T-helper 1 cell treated with Interleukin-12 subunit alpha and Interleukin-12 subunit beta and Interleukin-4 antibody, amounts not matched to agents 30 μg/mL and 1 μg/mL, for 36 hours (primary cell): ENCODE measurements around the gene DOCK11.

Source experiments
- H3K27ac Mint-ChIP-seq: one replicate; pipeline ENCODE4 v1.8.0; 2021; ENCODE audit warnings: mild to moderate bottlenecking, mixed read lengths
- H3K27me3 Mint-ChIP-seq: one replicate; pipeline ENCODE4 v1.8.0; 2021; ENCODE audit warnings: low read depth, mixed read lengths
- H3K36me3 Mint-ChIP-seq: one replicate; pipeline ENCODE4 v1.8.0; 2021; ENCODE audit warnings: low read depth, mixed read lengths
- H3K4me1 Mint-ChIP-seq: one replicate; pipeline ENCODE4 v1.8.0; 2021; ENCODE audit warnings: low read depth, mixed read lengths
- H3K4me3 Mint-ChIP-seq: one replicate; pipeline ENCODE4 v1.8.0; 2021; ENCODE audit warnings: mild to moderate bottlenecking, moderate library complexity, mixed read lengths
- H3K9me3 Mint-ChIP-seq: one replicate; pipeline ENCODE4 v1.8.0; 2021; ENCODE audit warnings: mixed read lengths

DOCK11 gene

GRCh38 chrX:118508635-118509034 lies 13.0 kb downstream of the DOCK11 start:
- Mint-ChIP-seq H3K4me1 (peaks cover 31% of the 10 kb centered on the region), H3K9me3 (no peaks in the 10 kb centered on the region), H3K27me3 (no peaks in the 10 kb centered on the region), H3K36me3 (peaks cover 25% of the 10 kb centered on the region), H3K27ac (no peak overlapping the region), H3K4me3 (no peak overlapping the region)

GRCh38 chrX:118510111-118510510 lies 14.5 kb downstream of the DOCK11 start:
- peaks cover 30% of the 10 kb centered on the region for H3K4me1 Mint-ChIP-seq
- H3K36me3 Mint-ChIP-seq = peaks cover 37% of the 10 kb centered on the region
- H3K27me3 Mint-ChIP-seq = no peaks in the 10 kb centered on the region
- no peak overlapping the region for H3K4me3 Mint-ChIP-seq
- H3K27ac Mint-ChIP-seq = no peak overlapping the region
- H3K9me3 Mint-ChIP-seq = no peaks in the 10 kb centered on the region

GRCh38 chrX:118513120-118513898 lies 17.7 kb downstream of the DOCK11 start:
- Mint-ChIP-seq H3K27me3 (no peaks in the 10 kb centered on the region), H3K27ac (no peak overlapping the region), H3K4me3 (no peak overlapping the region), H3K4me1 (peaks cover 23% of the 10 kb centered on the region), H3K36me3 (peaks cover 38% of the 10 kb centered on the region), H3K9me3 (no peaks in the 10 kb centered on the region)

- no peak overlapping the region for H3K4me3 Mint-ChIP-seq
- no peaks in the 10 kb centered on the region for H3K27me3 Mint-ChIP-seq
- peaks cover 34% of the 10 kb centered on the region for H3K4me1 Mint-ChIP-seq
- H3K36me3 Mint-ChIP-seq = peaks cover 11% of the 10 kb centered on the region
- H3K9me3 Mint-ChIP-seq = no peaks in the 10 kb centered on the region
- no peak overlapping the region for H3K27ac Mint-ChIP-seq
Observed at GRCh38 chrX:118519411-118520215, 24.0 kb downstream of the DOCK11 start.

- no peaks in the 10 kb centered on the region for H3K27me3 Mint-ChIP-seq
- H3K9me3 Mint-ChIP-seq = no peaks in the 10 kb centered on the region
- no peak overlapping the region for H3K4me3 Mint-ChIP-seq
- H3K36me3 Mint-ChIP-seq = peaks cover 3% of the 10 kb centered on the region
- no peak overlapping the region for H3K27ac Mint-ChIP-seq
- H3K4me1 Mint-ChIP-seq = peaks cover 38% of the 10 kb centered on the region
Observed at GRCh38 chrX:118520216-118521206, 24.9 kb downstream of the DOCK11 start.

GRCh38 chrX:118521435-118521834 lies 25.8 kb downstream of the DOCK11 start:
- H3K27ac Mint-ChIP-seq = no peak overlapping the region
- no peaks in the 10 kb centered on the region for H3K9me3 Mint-ChIP-seq
- H3K36me3 Mint-ChIP-seq = peaks cover 5% of the 10 kb centered on the region
- peaks cover 46% of the 10 kb centered on the region for H3K4me1 Mint-ChIP-seq
- H3K4me3 Mint-ChIP-seq = no peak overlapping the region
- H3K27me3 Mint-ChIP-seq = no peaks in the 10 kb centered on the region

- H3K4me3 Mint-ChIP-seq = no peak overlapping the region
- peak overlapping the region; percentile 41 for H3K27ac Mint-ChIP-seq
- no peaks in the 10 kb centered on the region for H3K27me3 Mint-ChIP-seq
- H3K36me3 Mint-ChIP-seq = peaks cover 5% of the 10 kb centered on the region
- H3K4me1 Mint-ChIP-seq = peaks cover 49% of the 10 kb centered on the region
- H3K9me3 Mint-ChIP-seq = no peaks in the 10 kb centered on the region
Observed at GRCh38 chrX:118522230-118522926, 26.8 kb downstream of the DOCK11 start.

GRCh38 chrX:118523920-118524319 lies 28.3 kb downstream of the DOCK11 start:
- H3K4me1 Mint-ChIP-seq = peaks cover 53% of the 10 kb centered on the region
- H3K36me3 Mint-ChIP-seq = peaks cover 5% of the 10 kb centered on the region
- H3K27me3 Mint-ChIP-seq = no peaks in the 10 kb centered on the region
- H3K4me3 Mint-ChIP-seq = peak overlapping the region; percentile 67
- peak overlapping the region; percentile 86 for H3K27ac Mint-ChIP-seq
- no peaks in the 10 kb centered on the region for H3K9me3 Mint-ChIP-seq

- peaks cover 57% of the 10 kb centered on the region for H3K4me1 Mint-ChIP-seq
- no peaks in the 10 kb centered on the region for H3K9me3 Mint-ChIP-seq
- H3K27ac Mint-ChIP-seq = peak overlapping the region; percentile 86
- H3K4me3 Mint-ChIP-seq = no peak overlapping the region
- H3K27me3 Mint-ChIP-seq = no peaks in the 10 kb centered on the region
- peaks cover 5% of the 10 kb centered on the region for H3K36me3 Mint-ChIP-seq
Observed at GRCh38 chrX:118524344-118524743, 28.7 kb downstream of the DOCK11 start.

- H3K27ac Mint-ChIP-seq = peak overlapping the region; percentile 36
- peaks cover 5% of the 10 kb centered on the region for H3K36me3 Mint-ChIP-seq
- H3K9me3 Mint-ChIP-seq = no peaks in the 10 kb centered on the region
- peaks cover 63% of the 10 kb centered on the region for H3K4me1 Mint-ChIP-seq
- peak overlapping the region; percentile 14 for H3K4me3 Mint-ChIP-seq
- H3K27me3 Mint-ChIP-seq = no peaks in the 10 kb centered on the region
Observed at GRCh38 chrX:118525174-118525730, 29.6 kb downstream of the DOCK11 start.

GRCh38 chrX:118526149-118526548 lies 30.5 kb downstream of the DOCK11 start:
- Mint-ChIP-seq H3K4me1 (peaks cover 65% of the 10 kb centered on the region), H3K27me3 (no peaks in the 10 kb centered on the region), H3K36me3 (peaks cover 6% of the 10 kb centered on the region), H3K4me3 (no peak overlapping the region), H3K9me3 (no peaks in the 10 kb centered on the region), H3K27ac (peak overlapping the region; percentile 60)

- H3K4me1 Mint-ChIP-seq = peaks cover 60% of the 10 kb centered on the region
- no peaks in the 10 kb centered on the region for H3K27me3 Mint-ChIP-seq
- H3K4me3 Mint-ChIP-seq = peak overlapping the region; percentile 93
- H3K27ac Mint-ChIP-seq = peak overlapping the region; percentile 97
- H3K36me3 Mint-ChIP-seq = peaks cover 10% of the 10 kb centered on the region
- no peaks in the 10 kb centered on the region for H3K9me3 Mint-ChIP-seq
Observed at GRCh38 chrX:118528071-118528737, 32.6 kb downstream of the DOCK11 start.
